ENCODE results near the gene R3HDM2.

Gene R3HDM2

GRCh38 chr12:57475271-57476161, 44.7 kb upstream of the R3HDM2 start:
- no peak for TF ChIP-seq CTCF (IDR thresholded peaks at IDR 0.05; ENCODE audit: low read depth, low read length)
- H3K4me3 ChIP-seq (ENCODE audit: low read depth, low read length): peak overlapping the region; percentile 17; the same call in 1 of the 2 replicates

- TF ChIP-seq CTCF (IDR thresholded peaks at IDR 0.05; ENCODE audit: low read depth, low read length): no peak
- no peak overlapping the region for H3K4me3 ChIP-seq (ENCODE audit: low read depth, low read length)
These were observed 44.0 kb upstream of the R3HDM2 start for GRCh38 chr12:57474862-57475261.

- H3K4me3 ChIP-seq (ENCODE audit: low read depth, low read length): no peak overlapping the region
These were observed 43.6 kb upstream of the R3HDM2 start for GRCh38 chr12:57474430-57474829.

GRCh38 chr12:57473886-57474285, 43.0 kb upstream of the R3HDM2 start:
- no peak overlapping the region for H3K4me3 ChIP-seq (ENCODE audit: low read depth, low read length)
- TF ChIP-seq CTCF (IDR thresholded peaks at IDR 0.05; ENCODE audit: low read depth, low read length): no peak

More at GRCh38 chr12:57474430-57474829, 43.6 kb upstream of the R3HDM2 start:
- TF ChIP-seq CTCF (IDR thresholded peaks at IDR 0.05; ENCODE audit: low read depth, low read length): no peak

GRCh38 chr12:57473392-57473791, 42.5 kb upstream of the R3HDM2 start:
- TF ChIP-seq CTCF (IDR thresholded peaks at IDR 0.05; ENCODE audit: low read depth, low read length): no peak
- H3K4me3 ChIP-seq (ENCODE audit: low read depth, low read length): no peak overlapping the region

GRCh38 chr12:57472391-57472790, 41.5 kb upstream of the R3HDM2 start:
- no peak for TF ChIP-seq CTCF (IDR thresholded peaks at IDR 0.05; ENCODE audit: low read depth, low read length)
- H3K4me3 ChIP-seq (ENCODE audit: low read depth, low read length): no peak overlapping the region

- no peak for TF ChIP-seq CTCF (IDR thresholded peaks at IDR 0.05; ENCODE audit: low read depth, low read length)
- H3K4me3 ChIP-seq (ENCODE audit: low read depth, low read length): no peak overlapping the region
These were observed 40.8 kb upstream of the R3HDM2 start for GRCh38 chr12:57471661-57472060.

Data from WI38 (cell line).